ENCODE data around the gene MCM7. TPM values are rescaled to one million over a fixed set of nuclear protein-coding genes. Genes with fewer than 3 reads are reported as not detected.
"Not testable (repeated sequence)": the region's sequence is repeated elsewhere in the genome, so short reads cannot be mapped to it uniquely, and the experiment has no call there.

The MCM7 gene
- total RNA-seq, 6 experiments from 2014 or later, result 70.9 to 139 (median 124) TPM

GRCh38 chr7:100130608-100131453 is 29.6 kb upstream of the MCM7 start:
- Mint-ChIP-seq H3K4me3 (peak overlapping the region; percentile 72), H3K36me3 (ENCODE audit: low read depth) (no peaks in the 10 kb centered on the region), H3K27ac (no peak overlapping the region), H3K27me3 (ENCODE audit: insufficient read depth) (peaks cover 6% of the 10 kb centered on the region), H3K4me1 (ENCODE audit: low read depth) (peaks cover 23% of the 10 kb centered on the region), H3K9me3 (no peaks in the 10 kb centered on the region)
- no peak for DNase-seq
- TF ChIP-seq CTCF (IDR thresholded peaks at IDR 0.05), result peak; percentile 90

GRCh38 chr7:100130220-100130607 is 29.0 kb upstream of the MCM7 start:
- H3K27ac Mint-ChIP-seq; H3K9me3 Mint-ChIP-seq; DNase-seq; H3K27me3 Mint-ChIP-seq (ENCODE audit: insufficient read depth); H3K4me3 Mint-ChIP-seq; H3K36me3 Mint-ChIP-seq (ENCODE audit: low read depth): not testable (repeated sequence)
- H3K4me1 Mint-ChIP-seq (ENCODE audit: low read depth), result peaks cover 23% of the 10 kb centered on the region

- Mint-ChIP-seq H3K4me1 (ENCODE audit: low read depth) (peaks cover 23% of the 10 kb centered on the region), H3K36me3 (ENCODE audit: low read depth) (no peaks in the 10 kb centered on the region; the same call in 1 of the 2 replicates), H3K27me3 (ENCODE audit: insufficient read depth) (peaks cover 6% of the 10 kb centered on the region), H3K4me3 (peak overlapping the region; percentile 84), H3K27ac (0 out of 2 replicates have a peak overlapping the region, but pooled peaks have one; percentile 76), H3K9me3 (no peaks in the 10 kb centered on the region)
- no peak for DNase-seq
- no peak for TF ChIP-seq CTCF (IDR thresholded peaks at IDR 0.05)
These were observed 27.4 kb upstream of the MCM7 start for GRCh38 chr7:100128637-100128963.

- Mint-ChIP-seq H3K4me3 (peak overlapping the region; percentile 84), H3K27me3 (ENCODE audit: insufficient read depth) (peaks cover 6% of the 10 kb centered on the region), H3K27ac (peak overlapping the region; percentile 76), H3K36me3 (ENCODE audit: low read depth) (no peaks in the 10 kb centered on the region; the same call in 1 of the 2 replicates), H3K9me3 (no peaks in the 10 kb centered on the region), H3K4me1 (ENCODE audit: low read depth) (peaks cover 23% of the 10 kb centered on the region)
- no peak; the same call in 1 of the 2 replicates for TF ChIP-seq CTCF (IDR thresholded peaks at IDR 0.05)
- peak; percentile 14 for DNase-seq
These were observed 26.9 kb upstream of the MCM7 start for GRCh38 chr7:100127866-100128636.

- H3K27me3 Mint-ChIP-seq (ENCODE audit: insufficient read depth), result peaks cover 6% of the 10 kb centered on the region
- H3K36me3 Mint-ChIP-seq (ENCODE audit: low read depth), result peaks cover 6% of the 10 kb centered on the region; the same call in 1 of the 2 replicates
- peak; percentile 8; the same call in 1 of the 2 replicates for TF ChIP-seq CTCF (IDR thresholded peaks at IDR 0.05)
These were observed 26.0 kb upstream of the MCM7 start, which contains the start of gene MBLAC1 for GRCh38 chr7:100126931-100127865. Gene MBLAC1, plus strand, starts transcription at chr7:100126967. Its CDS starts 429 bp downstream, at chr7:100127396.

More at GRCh38 chr7:100126931-100127865, 26.0 kb upstream of the MCM7 start, which contains the start of gene MBLAC1:
- Mint-ChIP-seq H3K9me3 (no peaks in the 10 kb centered on the region), H3K4me3 (peak within 1 kb of the TSS; percentile 99), H3K4me1 (ENCODE audit: low read depth) (peaks cover 15% of the 10 kb centered on the region), H3K27ac (peak within 1 kb of the TSS; percentile 99)
- DNase-seq, result peak; percentile 84
